ENCODE results near the gene NCK2. TPM values are rescaled to one million over a fixed set of nuclear protein-coding genes. Genes with fewer than 3 reads are reported as not detected.

Gene NCK2
- total and polyA plus RNA-seq, 9 of the 15 experiments (the other 6 are each of a cell fraction or from before 2014, with no cell fraction given) = 0.90 to 27.9 (median 15.9) TPM

GRCh38 chr2:105791229-105791628, 46.5 kb downstream of the NCK2 start (continued):
- no peak for TF ChIP-seq ZMIZ1 (IDR thresholded peaks at IDR 0.05; ENCODE audit: low read depth in 2 of 2, low read length in 2 of 2)
- TF ChIP-seq GABPB2 (CRISPR knock-in tag; conservative IDR thresholded peaks at IDR 0.05) = no peak
- no peak for TF ChIP-seq DDX20 (tag; IDR thresholded peaks at IDR 0.05; ENCODE audit: low read depth)
- TF ChIP-seq NR1H2 (CRISPR knock-in tag; IDR thresholded peaks at IDR 0.05) = no peak
- no peak for TF ChIP-seq KAT8 (IDR thresholded peaks at IDR 0.05; ENCODE audit: low read depth)
- TF ChIP-seq SAP30 (IDR thresholded peaks at IDR 0.05; ENCODE audit: borderline replicate concordance, insufficient read depth, low read depth, low read length, poor library complexity, severe bottlenecking) = no peak
- TF ChIP-seq, protein P1, sequence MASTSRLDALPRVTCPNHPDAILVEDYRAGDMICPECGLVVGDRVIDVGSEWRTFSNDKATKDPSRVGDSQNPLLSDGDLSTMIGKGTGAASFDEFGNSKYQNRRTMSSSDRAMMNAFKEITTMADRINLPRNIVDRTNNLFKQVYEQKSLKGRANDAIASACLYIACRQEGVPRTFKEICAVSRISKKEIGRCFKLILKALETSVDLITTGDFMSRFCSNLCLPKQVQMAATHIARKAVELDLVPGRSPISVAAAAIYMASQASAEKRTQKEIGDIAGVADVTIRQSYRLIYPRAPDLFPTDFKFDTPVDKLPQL (IDR thresholded peaks at IDR 0.05; ENCODE audit: extremely low read depth, insufficient read length) = no peak
- TF ChIP-seq POU5F1 (IDR thresholded peaks at IDR 0.05; ENCODE audit: borderline replicate concordance, low read depth, low read length, partially characterized antibody) = no peak
- TF ChIP-seq ZBTB26 (CRISPR knock-in tag; IDR thresholded peaks at IDR 0.05) = no peak
- no peak for TF ChIP-seq HMGN3 (IDR thresholded peaks at IDR 0.05; ENCODE audit: borderline replicate concordance, extremely low read depth, insufficient read length, low read depth, low read length)
- no peak for TF ChIP-seq TAF9B (IDR thresholded peaks at IDR 0.05; ENCODE audit: partially characterized antibody)
- no peak for TF ChIP-seq ZHX1 (conservative IDR thresholded peaks at IDR 0.05; ENCODE audit: low read length)
- TF ChIP-seq, protein P2, sequence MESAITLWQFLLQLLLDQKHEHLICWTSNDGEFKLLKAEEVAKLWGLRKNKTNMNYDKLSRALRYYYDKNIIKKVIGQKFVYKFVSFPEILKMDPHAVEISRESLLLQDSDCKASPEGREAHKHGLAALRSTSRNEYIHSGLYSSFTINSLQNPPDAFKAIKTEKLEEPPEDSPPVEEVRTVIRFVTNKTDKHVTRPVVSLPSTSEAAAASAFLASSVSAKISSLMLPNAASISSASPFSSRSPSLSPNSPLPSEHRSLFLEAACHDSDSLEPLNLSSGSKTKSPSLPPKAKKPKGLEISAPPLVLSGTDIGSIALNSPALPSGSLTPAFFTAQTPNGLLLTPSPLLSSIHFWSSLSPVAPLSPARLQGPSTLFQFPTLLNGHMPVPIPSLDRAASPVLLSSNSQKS (CRISPR knock-in tag; IDR thresholded peaks at IDR 0.05) = no peak

Measured in K562 (cell line).